Hepatocyte (in vitro differentiated cells): ENCODE results near the gene STX8. TPM values are rescaled to one million over a fixed set of nuclear protein-coding genes. Genes with fewer than 3 reads are reported as not detected.
"Not testable (repeated sequence)": the region's sequence is repeated elsewhere in the genome, so short reads cannot be mapped to it uniquely, and the experiment has no call there.

Experiments
- DNase-seq: peaks from one replicate; pipeline ENCODE4 v3.0.0-alpha.2; 2016; ENCODE audit warnings: low spot score
- H2AFZ ChIP-seq: fragments of 200-600 bp; sonication (generic); 2 replicates; pipeline ENCODE4 v1.6.0; 2016; ENCODE audit warnings: antibody characterized with exemption, mild to moderate bottlenecking
- H3K27ac ChIP-seq: fragments of 200-600 bp; sonication (generic); 2 replicates; pipeline ENCODE4 v1.5.1; 2016; ENCODE audit warnings: mild to moderate bottlenecking
- H3K27me3 ChIP-seq: fragments of 200-600 bp; sonication (generic); 2 replicates; pipeline ENCODE4 v1.6.1; 2016
- H3K36me3 ChIP-seq: fragments of 200-600 bp; sonication (generic); replicated peaks from 2 replicates; pipeline ENCODE4 v1.5.1; 2016; ENCODE audit warnings: low read depth; ENCODE audit not compliant: insufficient read depth
- H3K4me1 ChIP-seq: fragments of 200-600 bp; sonication (generic); 2 replicates; pipeline ENCODE4 v1.5.1; 2016; ENCODE audit warnings: mild to moderate bottlenecking, moderate library complexity; ENCODE audit not compliant: insufficient read depth
- H3K4me2 ChIP-seq: fragments of 200-600 bp; sonication (generic); 2 replicates; pipeline ENCODE4 v1.6.0; 2016
- H3K4me3 ChIP-seq: fragments of 200-600 bp; sonication (generic); 2 replicates; pipeline ENCODE4 v1.5.1; 2016; ENCODE audit warnings: mild to moderate bottlenecking
- H3K79me2 ChIP-seq: fragments of 200-600 bp; sonication (generic); 2 replicates; pipeline ENCODE4 v1.6.0; 2017; ENCODE audit warnings: mild to moderate bottlenecking
- H3K9me2 ChIP-seq: fragments of 200-600 bp; sonication (generic); replicated peaks from 2 replicates; pipeline ENCODE4 v1.6.0; 2017; ENCODE audit warnings: mild to moderate bottlenecking; ENCODE audit not compliant: insufficient read depth
- H3K9me3 ChIP-seq: fragments of 200-600 bp; sonication (generic); 2 replicates; pipeline ENCODE4 v1.5.1; 2016; ENCODE audit warnings: low read depth, mild to moderate bottlenecking
- H4K20me1 ChIP-seq: fragments of 200-600 bp; sonication (generic); 2 replicates; pipeline ENCODE4 v1.6.0; 2016; ENCODE audit warnings: mild to moderate bottlenecking; ENCODE audit not compliant: insufficient read depth, poor library complexity, severe bottlenecking
- CTCF ChIP-seq: fragments of 200-600 bp; sonication (generic); IDR thresholded peaks from 2 replicates; pipeline ENCODE4 v1.5.1; 2016; ENCODE audit warnings: antibody characterized with exemption, mild to moderate bottlenecking; ENCODE audit not compliant: poor library complexity
- EZH2 ChIP-seq: fragments of 200-600 bp; sonication (generic); IDR thresholded peaks from 2 replicates; pipeline ENCODE4 v1.6.1; 2016; ENCODE audit warnings: antibody characterized with exemption, mild to moderate bottlenecking, borderline replicate concordance
- EZH2phosphoT487 ChIP-seq: fragments of 200-600 bp; sonication (generic); IDR thresholded peaks from one replicate; pipeline ENCODE4 v1.6.1; 2018; ENCODE audit warnings: antibody characterized with exemption, mild to moderate bottlenecking, low read depth, moderate library complexity; ENCODE audit not compliant: unreplicated experiment, severe bottlenecking
- WGBS: methylation state at CpG from one replicate; pipeline ENCODE4 v1.1.6; 2016; ENCODE audit warnings: low lambda C conversion rate; ENCODE audit errors: missing lambda C conversion rate; 5-methylcytosine and 5-hydroxymethylcytosine counted together
- polyA plus RNA-seq: library from polyadenylated mRNA; unstranded; fragments of >200 nt; fragmentation: Nextera tagmentation; extraction: Ambion mirVana; gene quantifications from 2 replicates; pipeline ENCODE4 v1.2.1, GENCODE V29; 2016
- total RNA-seq: library from RNA; depleted of rRNA; stranded (reverse); fragments of >200 nt; gene quantifications from 2 replicates; pipeline ENCODE4 v1.2.3, GENCODE V29; 2014

The STX8 gene
- total and polyA plus RNA-seq, 2 experiments from 2014 or later, result 40.6 to 64.7 TPM

GRCh38 chr17:9598661-9599060 is 23.0 kb upstream of the STX8 start:
- H4K20me1 ChIP-seq, result no peaks in the 10 kb centered on the region
- H3K4me3 ChIP-seq, result no peak overlapping the region
- no peaks in the 10 kb centered on the region for H3K27me3 ChIP-seq
- H3K9me3 ChIP-seq, result no peaks in the 10 kb centered on the region
- DNase-seq, result no peak
- no peak overlapping the region for H2AFZ ChIP-seq
- H3K4me2 ChIP-seq, result no peak overlapping the region
- no peaks in the 10 kb centered on the region for H3K9me2 ChIP-seq
- no peaks in the 10 kb centered on the region for H3K36me3 ChIP-seq
- no peaks in the 10 kb centered on the region for H3K4me1 ChIP-seq
- WGBS, result 91% methylated on average over 4 of the region's 4 CpGs
- TF ChIP-seq CTCF, result no peak
- no peak for TF ChIP-seq EZH2phosphoT487
- no peak for TF ChIP-seq EZH2
- H3K79me2 ChIP-seq, result no peaks in the 10 kb centered on the region
- no peak overlapping the region for H3K27ac ChIP-seq

- H3K27me3 ChIP-seq, DNase-seq, H3K36me3 ChIP-seq, H3K4me2 ChIP-seq, H3K27ac ChIP-seq, H2AFZ ChIP-seq, H3K79me2 ChIP-seq, H3K4me3 ChIP-seq, H3K4me1 ChIP-seq, H3K9me3 ChIP-seq, H4K20me1 ChIP-seq, H3K9me2 ChIP-seq: not testable (repeated sequence)
- WGBS, result 92% methylated on average over 5 of the region's 5 CpGs
These were observed 22.0 kb upstream of the STX8 start for GRCh38 chr17:9597638-9598037.

GRCh38 chr17:9594065-9594464 is 18.4 kb upstream of the STX8 start:
- TF ChIP-seq EZH2 (no peak), EZH2phosphoT487 (no peak), CTCF (no peak)
- H3K79me2 ChIP-seq, result no peaks in the 10 kb centered on the region
- H3K4me3 ChIP-seq, result no peak overlapping the region
- no peak for DNase-seq
- H3K27me3 ChIP-seq, result no peaks in the 10 kb centered on the region
- WGBS, result 80% methylated on average over 6 of the region's 6 CpGs
- H3K36me3 ChIP-seq, result no peaks in the 10 kb centered on the region
- H3K9me3 ChIP-seq, result no peaks in the 10 kb centered on the region
- no peak overlapping the region for H3K4me2 ChIP-seq
- H3K27ac ChIP-seq, result no peak overlapping the region
- no peaks in the 10 kb centered on the region for H3K9me2 ChIP-seq
- no peaks in the 10 kb centered on the region for H4K20me1 ChIP-seq
- no peaks in the 10 kb centered on the region for H3K4me1 ChIP-seq
- no peak overlapping the region for H2AFZ ChIP-seq

- TF ChIP-seq EZH2phosphoT487 (no peak), EZH2 (no peak), CTCF (no peak)
- Histone ChIP-seq H3K4me1 (no peaks in the 10 kb centered on the region), H3K79me2 (no peaks in the 10 kb centered on the region), H3K36me3 (no peaks in the 10 kb centered on the region), H2AFZ (no peak overlapping the region), H3K27ac (no peak overlapping the region), H3K4me2 (no peak overlapping the region), H3K4me3 (no peak overlapping the region), H3K27me3 (no peaks in the 10 kb centered on the region), H3K9me2 (no peaks in the 10 kb centered on the region), H3K9me3 (no peaks in the 10 kb centered on the region), H4K20me1 (no peaks in the 10 kb centered on the region)
- no peak for DNase-seq
- WGBS, result 94% methylated on average over 10 of the region's 10 CpGs
These were observed 12.5 kb upstream of the STX8 start for GRCh38 chr17:9587969-9588656.
